KG1 (cell line): ENCODE data around the gene GRAMD1B.
"Not testable (repeated sequence)": the region's sequence is repeated elsewhere in the genome, so short reads cannot be mapped to it uniquely, and the experiment has no call there.

Source experiments
- DNase-seq: peaks from one replicate; lab custom pipeline; 2025; lab: John Stamatoyannopoulos, UW

GRAMD1B gene

GRCh38 chr11:123443851-123444623 is 14.0 kb downstream of the GRAMD1B start:
- DNase-seq = no peak

DNA sequence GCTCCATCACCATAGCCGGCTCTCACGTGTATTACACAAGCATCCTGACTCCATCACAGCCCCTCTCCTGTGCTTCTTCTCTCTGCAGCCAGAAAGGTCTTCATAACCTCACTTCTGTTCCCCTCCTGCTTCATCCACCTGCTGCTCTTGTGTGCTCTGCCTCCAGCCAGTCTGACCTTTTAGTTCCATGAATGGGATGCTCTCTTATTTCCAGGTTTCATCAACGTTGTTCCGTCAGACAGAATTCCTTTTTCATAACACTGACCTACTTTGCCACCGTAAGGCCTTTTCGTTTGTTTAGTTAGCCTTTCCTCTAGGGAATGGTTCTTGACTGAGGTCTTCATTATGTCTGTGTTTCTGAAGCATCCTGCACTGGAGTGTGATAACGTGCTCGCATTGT is 18.8 kb downstream of the GRAMD1B start:
- DNase-seq = no peak

DNA sequence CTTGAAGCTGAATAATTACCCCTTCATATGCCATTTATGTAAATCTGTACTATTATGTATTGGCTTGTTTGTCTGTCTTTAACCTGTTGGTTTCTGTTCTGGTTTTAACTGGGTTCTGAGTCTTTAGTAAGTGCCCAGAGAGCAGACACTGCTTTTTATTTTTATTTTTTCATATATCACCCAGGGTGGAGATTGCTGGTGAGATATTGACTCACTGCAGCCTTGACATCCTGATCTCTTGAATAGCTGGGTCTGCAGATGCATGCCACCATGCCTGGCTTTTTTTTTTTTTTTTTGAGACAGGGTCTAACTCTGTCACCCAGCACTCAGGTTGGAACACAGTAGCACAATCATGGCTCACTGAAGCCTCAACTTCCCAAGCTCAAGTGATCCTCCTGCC is 19.4 kb downstream of the GRAMD1B start:
- DNase-seq = no peak

GRCh38 chr11:123450623-123451022 is 20.6 kb downstream of the GRAMD1B start:
- no peak for DNase-seq

GRCh38 chr11:123451183-123451781 is 21.2 kb downstream of the GRAMD1B start:
- DNase-seq = no peak

DNA sequence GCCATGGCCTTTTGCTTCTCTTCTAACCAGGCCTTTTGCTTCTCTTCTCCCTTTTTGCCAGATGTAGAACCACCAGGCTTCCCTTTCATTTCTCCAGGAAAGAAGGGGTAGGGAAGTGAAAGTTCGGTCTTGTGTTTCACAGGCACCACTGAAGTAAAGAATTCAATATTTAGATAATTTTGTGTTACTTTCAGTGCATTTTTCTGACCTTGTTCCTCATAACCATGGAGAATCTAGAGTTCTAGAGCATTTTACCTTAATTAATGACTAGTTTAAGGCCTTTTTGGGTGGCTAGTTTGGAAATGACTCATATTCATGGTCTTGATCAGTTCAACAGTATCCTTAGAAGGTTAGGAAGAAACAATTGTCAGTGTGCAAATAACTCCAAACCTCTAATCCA is 22.7 kb downstream of the GRAMD1B start:
- no peak for DNase-seq

- peak; percentile 76 for DNase-seq
These were observed 24.1 kb downstream of the GRAMD1B start for GRCh38 chr11:123454060-123454651.

GRCh38 chr11:123454796-123455195 is 24.7 kb downstream of the GRAMD1B start:
- DNase-seq = no peak

DNA sequence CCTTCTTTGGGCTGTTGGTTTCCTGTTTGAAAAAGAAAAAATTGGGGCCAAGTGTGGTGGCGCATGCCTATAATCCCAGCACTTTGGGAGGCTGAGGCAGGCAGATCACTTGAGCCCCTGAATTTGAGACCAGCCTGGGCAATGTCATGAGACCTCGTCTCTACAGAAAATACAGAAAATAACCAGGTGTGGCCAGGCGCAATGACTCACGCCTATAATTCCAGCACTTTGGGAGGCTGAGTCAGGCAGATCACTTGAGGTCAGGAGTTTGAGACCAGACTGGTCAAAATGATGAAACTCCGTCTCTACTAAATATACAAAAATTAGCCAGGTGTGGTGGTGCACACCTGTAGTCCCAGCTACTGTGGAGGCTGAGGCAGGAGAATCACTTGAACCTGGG is 26.4 kb downstream of the GRAMD1B start:
- DNase-seq = not testable (repeated sequence)

DNA sequence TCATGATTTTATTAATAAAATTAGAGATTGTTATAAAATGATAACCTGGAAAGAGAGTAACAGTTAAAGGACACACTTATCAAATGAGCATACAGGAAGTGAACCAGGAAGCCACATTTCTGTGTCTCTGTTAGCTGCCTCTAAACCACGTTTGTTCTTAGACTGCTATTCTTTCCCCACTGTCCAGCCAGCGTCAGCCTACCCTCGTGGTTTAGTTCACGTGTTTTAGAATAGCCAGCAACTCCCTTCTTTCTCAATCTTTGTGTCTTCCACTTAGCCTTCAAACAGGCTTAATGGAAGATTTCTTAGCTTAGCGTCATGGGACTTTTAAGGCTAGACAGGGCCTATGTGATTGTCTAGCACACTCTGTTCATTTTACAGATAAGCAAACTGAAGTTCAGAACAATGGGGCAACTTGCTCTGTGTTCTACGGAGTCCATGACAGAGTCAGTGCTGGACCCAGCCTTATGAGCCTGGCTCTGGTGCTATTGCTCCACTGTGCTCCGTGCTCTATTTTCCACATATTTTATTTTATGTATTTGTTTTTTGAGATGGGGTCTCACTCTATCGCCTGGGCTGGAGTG is 27.2 kb downstream of the GRAMD1B start:
- DNase-seq = peak; percentile 53

DNA sequence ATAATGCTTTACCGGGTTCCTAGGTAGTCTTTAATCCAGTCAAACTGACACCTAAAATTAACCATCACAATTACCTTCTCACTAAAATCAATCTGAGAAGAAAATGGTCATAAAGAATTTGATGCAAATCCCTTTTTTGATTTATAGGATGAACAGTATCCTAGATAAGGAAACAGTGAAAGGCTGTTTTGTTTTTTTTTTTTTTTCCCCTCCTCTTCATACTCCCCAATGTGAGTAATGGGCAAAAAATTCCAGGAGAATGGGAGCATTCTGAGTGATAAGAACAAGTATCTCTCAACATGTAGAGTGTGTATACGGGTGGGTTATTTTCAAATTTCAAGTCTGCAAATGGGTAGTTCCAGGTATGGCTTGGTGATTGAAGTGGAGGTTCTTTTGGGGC is 28.4 kb downstream of the GRAMD1B start:
- no peak for DNase-seq

GRCh38 chr11:123460012-123460700 is 30.1 kb downstream of the GRAMD1B start:
- DNase-seq = no peak

DNA sequence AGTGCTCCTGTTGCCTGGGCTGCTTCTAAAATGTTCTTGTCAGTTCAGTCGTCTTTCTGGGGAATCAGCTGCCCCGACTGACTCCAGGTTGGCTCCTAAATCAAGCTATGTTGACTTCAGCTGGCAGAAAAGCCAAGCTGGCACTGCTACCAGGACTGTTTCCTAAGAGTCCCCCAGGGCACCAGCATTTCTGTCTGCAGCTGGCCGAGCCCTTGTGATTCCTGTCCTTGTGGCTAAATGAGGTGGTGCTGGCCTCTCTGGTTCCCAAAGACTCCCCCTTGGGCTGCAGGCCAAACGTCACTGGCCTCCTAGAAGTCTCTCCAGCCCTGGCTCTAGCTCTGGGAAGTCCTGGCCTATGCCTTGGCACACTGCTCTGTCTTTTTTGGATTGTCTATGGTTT is 31.1 kb downstream of the GRAMD1B start:
- no peak for DNase-seq

GRCh38 chr11:123465667-123466066 is 35.6 kb downstream of the GRAMD1B start:
- not testable (repeated sequence) for DNase-seq

GRCh38 chr11:123466172-123466571 is 36.1 kb downstream of the GRAMD1B start:
- not testable (repeated sequence) for DNase-seq

DNA sequence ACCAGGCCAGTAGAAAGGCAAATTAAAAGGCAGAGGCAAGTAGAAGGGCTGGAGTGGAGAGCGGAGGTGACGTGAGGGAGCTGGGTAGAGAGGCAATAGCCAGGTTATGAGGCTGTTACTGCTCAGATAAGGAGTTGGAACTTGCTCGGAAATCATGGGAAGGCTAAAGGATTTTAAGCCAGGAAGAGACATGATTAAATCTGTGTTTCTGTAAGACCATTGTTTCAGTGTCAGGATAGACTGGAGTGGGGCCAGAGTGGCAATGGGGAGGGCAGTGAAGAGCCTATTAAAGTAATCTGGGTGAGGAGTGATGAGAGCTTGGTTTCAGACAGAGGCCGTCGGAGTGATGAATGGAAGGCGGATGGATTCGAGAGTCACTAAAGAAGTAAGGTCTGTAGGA is 39.0 kb downstream of the GRAMD1B start:
- no peak for DNase-seq

DNA sequence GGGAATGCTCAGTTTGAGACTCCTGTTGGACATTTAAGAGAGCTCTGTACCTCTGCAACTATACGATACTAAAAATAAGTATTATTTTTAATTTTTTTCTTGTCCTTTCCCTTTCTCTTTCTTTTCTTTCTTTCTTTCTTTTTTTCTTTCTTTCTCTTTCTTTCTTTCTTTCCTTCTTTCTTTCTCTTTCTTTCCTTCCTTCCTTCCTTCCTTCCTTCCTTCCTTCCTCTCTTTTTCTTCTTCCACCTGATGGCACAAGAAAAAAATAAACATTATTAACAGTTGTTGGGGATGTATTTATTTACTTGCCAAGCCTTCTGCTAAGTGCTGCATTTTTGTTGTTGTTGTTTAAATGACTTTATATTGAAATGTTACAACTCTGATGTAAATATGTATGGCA is 39.5 kb downstream of the GRAMD1B start:
- no peak for DNase-seq

- DNase-seq = no peak
These were observed 40.8 kb downstream of the GRAMD1B start for GRCh38 chr11:123470842-123471241.

DNA sequence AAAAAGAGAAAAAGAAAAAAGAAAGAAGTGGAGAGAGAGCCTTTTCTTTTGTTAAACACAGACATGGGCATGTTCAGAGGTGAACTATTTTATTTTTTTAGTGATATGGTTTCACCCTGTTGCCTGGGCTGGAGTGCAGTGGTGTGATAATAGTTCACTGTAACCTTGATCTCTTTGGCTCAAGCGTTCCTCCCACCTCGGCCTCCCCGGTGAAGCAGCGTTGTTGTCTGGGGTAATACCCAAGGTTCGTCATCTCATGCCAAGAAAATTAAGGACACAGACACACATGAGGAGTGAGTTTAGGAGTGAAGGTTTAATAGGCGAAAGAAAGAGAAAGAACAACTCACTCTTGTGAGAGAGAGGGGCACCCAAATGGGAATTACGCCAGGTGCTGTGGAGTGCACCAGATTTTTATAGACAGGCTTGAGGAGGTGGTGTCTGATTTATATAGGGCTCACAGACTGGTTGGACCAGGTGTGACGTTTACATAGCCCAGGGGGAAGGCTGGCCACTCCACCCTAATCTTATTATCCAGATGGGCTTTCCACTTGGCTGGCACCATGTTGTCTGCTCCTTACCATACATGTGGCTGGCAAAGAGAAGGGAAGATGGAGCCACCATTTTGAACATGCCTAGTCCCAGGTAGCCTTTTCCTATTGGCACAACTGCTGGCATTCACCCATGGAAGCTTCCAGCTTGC is 42.3 kb downstream of the GRAMD1B start:
- no peak for DNase-seq

DNA sequence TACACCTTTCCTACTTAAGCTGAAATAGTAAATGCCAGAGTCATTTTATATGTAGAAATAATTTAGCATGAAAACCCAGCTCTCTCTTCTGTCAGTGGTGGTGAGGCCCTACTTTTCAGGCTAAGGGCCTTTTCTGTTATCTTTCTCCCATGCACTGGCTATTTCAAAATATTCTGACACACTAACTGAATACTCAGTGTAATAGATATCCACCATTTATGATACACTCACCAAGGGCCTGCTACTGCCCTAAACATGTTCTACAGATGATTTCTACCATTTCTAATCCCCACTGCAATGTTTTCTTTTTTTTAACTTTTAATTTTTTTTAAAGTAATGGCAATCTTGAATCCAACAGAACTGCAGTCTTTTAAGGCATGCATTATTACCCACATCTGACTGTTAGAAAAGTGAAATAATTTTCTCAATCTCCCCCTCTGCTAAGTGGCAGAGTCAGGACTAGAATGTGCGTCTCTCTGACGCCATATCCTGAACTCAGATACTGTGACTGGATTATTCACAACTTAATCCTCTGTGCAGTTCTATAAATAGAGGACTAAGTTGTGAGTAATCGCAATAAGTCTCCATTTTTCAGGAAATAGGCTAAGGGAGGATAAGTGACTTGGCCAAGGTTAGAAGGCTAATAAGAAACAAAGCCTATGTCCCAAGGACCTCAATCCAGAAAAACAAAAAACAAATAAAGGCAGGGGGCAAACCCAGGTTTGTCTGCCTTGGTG is 44.0 kb downstream of the GRAMD1B start:
- DNase-seq = no peak

DNA sequence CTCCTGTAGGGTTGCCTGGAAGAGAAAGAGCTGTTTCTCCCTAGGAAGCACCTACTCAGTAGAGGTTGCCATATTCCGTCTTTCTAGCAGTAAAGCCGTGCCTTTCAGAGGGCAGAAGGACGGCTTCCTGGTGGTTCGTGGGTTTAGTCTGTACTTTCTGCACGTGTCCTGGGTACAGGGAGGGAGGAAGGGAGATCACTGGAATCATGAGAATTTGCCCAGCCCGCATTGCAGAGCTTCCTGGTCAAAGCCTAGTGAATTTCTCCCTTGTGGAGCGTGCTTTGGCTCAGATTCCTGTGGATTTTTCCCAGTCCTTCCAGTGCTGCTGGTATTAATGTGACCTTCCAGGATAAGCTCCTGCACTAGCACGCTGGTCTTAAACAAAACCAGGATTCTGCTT is 44.9 kb downstream of the GRAMD1B start:
- no peak for DNase-seq
